Dendritic cell treated with granulocyte-macrophage colony-stimulating factor and Interleukin-4, amounts not matched to agents 40 ng/mL and 50 ng/mL, for 4 days (primary cell): ENCODE results near the gene XRCC4.

ENCODE experiments used
- H3K27ac Mint-ChIP-seq: one replicate; pipeline ENCODE4 v1.8.0; 2022; ENCODE audit warnings: mild to moderate bottlenecking, mixed read lengths
- H3K27me3 Mint-ChIP-seq: one replicate; pipeline ENCODE4 v1.8.0; 2022; ENCODE audit warnings: mild to moderate bottlenecking, mixed read lengths
- H3K36me3 Mint-ChIP-seq: one replicate; pipeline ENCODE4 v1.8.0; 2022; ENCODE audit warnings: low read depth, mixed read lengths
- H3K4me1 Mint-ChIP-seq: one replicate; pipeline ENCODE4 v1.8.0; 2022; ENCODE audit warnings: low read depth, mixed read lengths
- H3K4me3 Mint-ChIP-seq: one replicate; pipeline ENCODE4 v1.8.0; 2022; ENCODE audit warnings: mild to moderate bottlenecking, moderate library complexity, mixed read lengths
- H3K9me3 Mint-ChIP-seq: one replicate; pipeline ENCODE4 v1.8.0; 2022; ENCODE audit warnings: mixed read lengths
- intact Hi-C: fragments of 100-400 bp; cut with micrococcal nuclease; formaldehyde crosslinking; loops from one replicate; pipeline ENCODE4 v1.15.0; 2022

XRCC4 gene

DNA sequence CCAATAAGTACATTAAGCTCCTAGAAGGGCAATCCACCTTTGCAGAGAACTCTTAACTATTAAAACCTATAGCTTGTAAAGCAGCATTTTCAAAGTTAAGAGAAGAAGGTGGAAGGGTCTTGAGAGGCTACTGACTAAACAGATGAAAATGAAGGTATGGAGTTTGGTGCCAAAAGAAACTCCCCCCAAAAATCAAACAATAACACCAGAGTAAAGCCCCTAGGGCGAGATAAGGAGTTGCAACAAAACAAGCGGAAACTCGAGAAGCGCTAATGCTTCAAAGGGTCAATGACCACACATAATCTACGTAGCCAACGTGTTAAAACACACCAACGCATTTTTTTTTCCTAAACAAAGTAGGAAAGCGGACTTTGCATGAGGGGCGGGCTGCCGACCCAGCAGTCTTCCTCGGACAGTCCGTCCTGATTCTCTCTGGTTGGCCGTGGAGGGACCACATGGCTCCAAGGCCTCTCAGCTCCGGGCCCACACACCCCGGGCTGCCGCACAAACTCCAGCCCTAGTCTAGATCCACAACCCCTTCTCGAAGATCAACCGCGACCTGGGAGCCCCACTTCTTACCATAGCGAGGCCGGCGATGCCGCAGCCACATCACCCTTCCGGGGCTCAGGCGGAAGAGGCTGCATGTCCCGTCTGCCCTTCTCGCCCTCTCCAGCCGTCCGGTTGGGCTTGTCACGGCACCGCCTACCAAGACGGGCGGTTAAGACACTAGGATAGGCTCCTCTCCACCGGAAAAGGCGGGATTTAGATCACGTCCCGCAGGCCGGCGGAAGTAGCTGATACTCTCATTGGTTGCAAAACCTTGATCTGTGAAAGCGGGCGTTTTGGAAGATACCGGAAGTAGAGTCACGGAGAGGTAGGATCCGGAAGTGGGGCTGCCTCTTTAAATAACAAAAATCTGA is at the start of gene XRCC4, which contains the start of gene TMEM167A:
Gene XRCC4, plus strand, starts transcription at position 806 of the 920 bp plus-strand sequence. CDS start 27,373 bp downstream, outside the sequence.
Gene TMEM167A, minus strand, starts transcription at position 653 of the 920 bp plus-strand sequence. Its CDS starts 71 bp downstream, at position 582.
- peaks cover 33% of the 10 kb centered on the region for H3K36me3 Mint-ChIP-seq
- H3K27ac Mint-ChIP-seq = peak within 1 kb of the TSS; percentile 98
- no peaks in the 10 kb centered on the region for H3K9me3 Mint-ChIP-seq
- no peaks in the 10 kb centered on the region for H3K27me3 Mint-ChIP-seq
- peaks cover 50% of the 10 kb centered on the region for H3K4me1 Mint-ChIP-seq
- peak within 1 kb of the TSS; percentile 97 for H3K4me3 Mint-ChIP-seq
- intact Hi-C loops = loop anchor here (2.0 to 10.0 kb wide), 2 partner anchors 396 to 432 kb away; no protein-coding TSS in a partner anchor

DNA sequence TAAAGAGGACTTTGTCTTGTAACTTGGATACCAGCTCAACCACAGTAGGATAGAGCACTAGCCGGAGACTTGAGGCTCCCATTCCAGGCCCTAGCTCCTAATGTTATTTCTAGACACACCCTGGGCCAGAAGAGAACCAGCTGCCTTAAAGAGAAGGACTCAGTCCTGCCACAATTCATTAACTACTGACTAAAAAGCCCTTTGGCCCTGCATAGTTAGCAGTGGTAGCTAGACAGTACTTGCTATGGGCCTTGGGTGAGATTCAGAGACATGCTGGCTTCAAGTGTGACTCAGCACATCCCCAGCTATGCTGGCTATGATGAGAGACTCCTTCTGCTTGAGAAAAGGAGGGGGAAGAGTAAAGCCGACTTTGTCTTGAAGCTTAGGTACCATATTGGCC is 47.4 kb upstream of the XRCC4 start:
- intact Hi-C loops = no loop called here
- no peak overlapping the region for H3K27ac Mint-ChIP-seq
- peaks cover 12% of the 10 kb centered on the region for H3K4me1 Mint-ChIP-seq
- H3K27me3 Mint-ChIP-seq = no peaks in the 10 kb centered on the region
- H3K9me3 Mint-ChIP-seq = no peaks in the 10 kb centered on the region
- no peaks in the 10 kb centered on the region for H3K36me3 Mint-ChIP-seq
- no peak overlapping the region for H3K4me3 Mint-ChIP-seq

GRCh38 chr5:83031381-83031780 is 46.0 kb upstream of the XRCC4 start:
- Mint-ChIP-seq H3K36me3 (no peaks in the 10 kb centered on the region), H3K4me3 (no peak overlapping the region), H3K4me1 (peaks cover 12% of the 10 kb centered on the region), H3K9me3 (no peaks in the 10 kb centered on the region), H3K27me3 (no peaks in the 10 kb centered on the region), H3K27ac (no peak overlapping the region)
- intact Hi-C loops = no loop called here

DNA sequence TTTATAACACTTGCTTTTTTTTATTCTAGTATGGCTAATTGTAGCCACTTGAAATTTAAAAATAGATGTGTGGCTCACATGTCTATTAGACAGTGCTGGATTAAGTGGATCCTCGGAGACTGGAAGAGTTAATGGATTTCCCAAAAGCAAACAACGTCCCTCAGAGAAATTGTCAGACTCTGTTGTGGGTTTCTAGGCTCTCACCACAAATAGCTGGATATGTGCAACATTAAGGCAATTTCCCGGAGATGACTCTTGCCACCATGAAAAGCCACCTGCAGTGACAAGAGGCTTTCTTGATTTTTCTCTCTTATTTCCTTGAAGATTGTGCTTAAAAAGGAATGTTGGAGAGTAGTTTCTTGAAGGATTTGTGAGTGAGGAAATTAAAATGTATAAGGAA is 43.3 kb upstream of the XRCC4 start:
- no peaks in the 10 kb centered on the region for H3K9me3 Mint-ChIP-seq
- no peaks in the 10 kb centered on the region for H3K36me3 Mint-ChIP-seq
- no peak overlapping the region for H3K4me3 Mint-ChIP-seq
- intact Hi-C loops = no loop called here
- H3K27ac Mint-ChIP-seq = no peak overlapping the region
- no peaks in the 10 kb centered on the region for H3K27me3 Mint-ChIP-seq
- no peaks in the 10 kb centered on the region for H3K4me1 Mint-ChIP-seq

DNA sequence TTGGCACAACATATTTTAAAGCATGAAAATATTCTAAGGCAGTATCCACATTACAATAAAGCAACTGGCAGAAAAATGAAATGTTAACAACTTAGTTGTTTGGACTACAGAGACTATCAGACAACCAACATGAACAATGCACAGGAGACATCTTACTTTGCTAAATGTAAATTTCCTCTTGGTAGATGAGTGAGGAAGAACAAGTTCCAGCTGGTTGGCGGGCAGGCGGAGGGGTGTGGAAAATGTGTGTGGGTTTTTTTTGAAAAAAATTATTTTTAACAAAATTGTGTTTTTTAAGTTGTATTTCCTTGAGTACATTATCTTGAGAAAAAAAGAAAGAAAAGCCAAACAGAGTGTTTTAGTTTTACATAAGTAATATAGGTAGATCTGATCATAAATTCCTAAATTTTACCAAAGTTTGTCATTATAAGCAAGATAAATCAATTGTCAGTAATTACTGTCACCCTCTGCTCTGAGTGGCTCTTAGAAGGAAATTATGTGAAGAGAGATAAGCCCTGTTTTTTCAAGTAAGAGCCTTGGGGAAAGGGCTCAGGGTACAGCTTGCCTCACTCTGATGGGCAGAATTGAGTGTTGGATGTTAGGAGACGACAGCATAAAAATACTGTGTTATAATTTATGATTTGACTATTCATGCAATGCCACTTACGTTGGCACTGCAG is 42.7 kb upstream of the XRCC4 start:
- intact Hi-C loops = no loop called here
- Mint-ChIP-seq H3K4me3 (no peak overlapping the region), H3K4me1 (no peaks in the 10 kb centered on the region)

GRCh38 chr5:83035373-83036100 is 41.8 kb upstream of the XRCC4 start:
- no peaks in the 10 kb centered on the region for H3K36me3 Mint-ChIP-seq
- H3K4me1 Mint-ChIP-seq = no peaks in the 10 kb centered on the region
- H3K4me3 Mint-ChIP-seq = no peak overlapping the region
- no peak overlapping the region for H3K27ac Mint-ChIP-seq
- H3K27me3 Mint-ChIP-seq = no peaks in the 10 kb centered on the region
- intact Hi-C loops = no loop called here
- H3K9me3 Mint-ChIP-seq = no peaks in the 10 kb centered on the region

More for the DNA sequence above, 42.7 kb upstream of the XRCC4 start:
- Mint-ChIP-seq H3K9me3 (no peaks in the 10 kb centered on the region), H3K36me3 (no peaks in the 10 kb centered on the region), H3K27ac (no peak overlapping the region), H3K27me3 (no peaks in the 10 kb centered on the region)

DNA sequence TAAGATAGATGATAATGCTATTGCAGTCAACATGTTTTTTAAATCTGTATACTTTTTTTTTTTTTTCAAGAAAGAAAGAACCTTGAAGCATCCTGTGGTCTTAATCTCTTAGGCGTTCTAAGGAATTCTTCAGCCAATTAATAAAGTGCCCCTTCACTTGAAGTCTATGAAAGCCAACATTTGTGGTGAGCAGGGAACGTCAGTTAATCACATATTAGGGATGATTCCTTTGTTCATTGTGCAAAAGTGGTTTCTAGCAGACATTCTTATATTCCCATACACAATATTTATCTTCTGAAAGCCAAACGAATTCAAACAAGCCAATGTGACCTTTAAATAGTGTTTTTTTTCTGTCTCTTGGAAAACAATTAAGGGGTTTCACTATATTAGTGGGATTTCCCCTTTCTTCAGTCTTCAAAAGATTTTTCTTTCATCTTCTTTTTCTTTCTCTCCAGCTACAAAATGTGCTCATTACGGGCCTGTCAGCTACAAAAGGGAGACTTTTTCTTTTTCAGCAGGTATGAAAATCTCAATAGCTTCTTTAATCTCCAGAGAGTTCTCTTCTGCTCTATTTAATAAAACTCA is 40.3 kb upstream of the XRCC4 start:
- Mint-ChIP-seq H3K9me3 (no peaks in the 10 kb centered on the region), H3K36me3 (no peaks in the 10 kb centered on the region), H3K4me1 (no peaks in the 10 kb centered on the region), H3K27ac (no peak overlapping the region), H3K27me3 (no peaks in the 10 kb centered on the region), H3K4me3 (no peak overlapping the region)
- intact Hi-C loops = no loop called here

DNA sequence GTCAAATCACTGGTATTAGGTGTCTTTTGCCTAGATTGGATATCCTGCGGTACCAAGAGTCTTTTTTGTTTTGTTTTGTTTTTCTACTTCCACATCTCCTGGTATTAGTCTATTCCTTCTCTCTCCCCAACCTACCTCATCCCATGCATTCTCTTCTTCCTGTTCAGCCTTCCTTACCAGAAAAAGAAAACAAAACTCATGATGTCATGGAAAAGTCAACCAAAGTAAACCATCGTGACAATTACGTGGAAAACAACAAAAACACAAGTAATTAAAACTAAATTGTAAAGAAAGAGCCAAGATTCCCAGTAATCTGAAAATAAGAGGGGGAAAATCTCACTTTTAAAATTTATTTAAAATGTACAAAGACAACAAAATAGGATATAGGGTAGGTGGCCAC is 38.4 kb upstream of the XRCC4 start:
- H3K27me3 Mint-ChIP-seq = no peaks in the 10 kb centered on the region
- H3K4me1 Mint-ChIP-seq = no peaks in the 10 kb centered on the region
- H3K4me3 Mint-ChIP-seq = no peak overlapping the region
- H3K36me3 Mint-ChIP-seq = no peaks in the 10 kb centered on the region
- intact Hi-C loops = no loop called here
- no peaks in the 10 kb centered on the region for H3K9me3 Mint-ChIP-seq
- H3K27ac Mint-ChIP-seq = no peak overlapping the region

DNA sequence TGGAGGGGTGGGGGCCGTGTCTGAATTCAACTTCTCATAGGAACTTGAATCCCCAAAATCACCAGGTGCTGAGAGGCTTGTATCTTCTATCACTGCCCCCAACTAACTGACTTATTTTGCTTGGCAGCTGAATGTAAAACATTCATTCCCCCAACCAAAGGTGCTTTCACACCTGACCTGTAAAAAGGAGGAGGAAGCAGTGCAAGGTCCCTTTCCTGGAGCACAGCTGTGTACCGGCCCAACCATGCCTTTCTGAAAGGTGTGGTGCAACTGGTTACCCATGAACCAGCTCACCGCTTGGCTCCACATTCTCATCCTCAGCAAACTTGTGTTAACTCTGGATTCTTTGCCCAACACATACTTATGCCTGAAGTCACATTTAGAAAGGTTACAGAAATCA is 34.8 kb upstream of the XRCC4 start:
- H3K27ac Mint-ChIP-seq = no peak overlapping the region
- H3K4me3 Mint-ChIP-seq = no peak overlapping the region
- no peaks in the 10 kb centered on the region for H3K4me1 Mint-ChIP-seq
- H3K9me3 Mint-ChIP-seq = no peaks in the 10 kb centered on the region
- H3K27me3 Mint-ChIP-seq = no peaks in the 10 kb centered on the region
- no peaks in the 10 kb centered on the region for H3K36me3 Mint-ChIP-seq
- intact Hi-C loops = no loop called here

DNA sequence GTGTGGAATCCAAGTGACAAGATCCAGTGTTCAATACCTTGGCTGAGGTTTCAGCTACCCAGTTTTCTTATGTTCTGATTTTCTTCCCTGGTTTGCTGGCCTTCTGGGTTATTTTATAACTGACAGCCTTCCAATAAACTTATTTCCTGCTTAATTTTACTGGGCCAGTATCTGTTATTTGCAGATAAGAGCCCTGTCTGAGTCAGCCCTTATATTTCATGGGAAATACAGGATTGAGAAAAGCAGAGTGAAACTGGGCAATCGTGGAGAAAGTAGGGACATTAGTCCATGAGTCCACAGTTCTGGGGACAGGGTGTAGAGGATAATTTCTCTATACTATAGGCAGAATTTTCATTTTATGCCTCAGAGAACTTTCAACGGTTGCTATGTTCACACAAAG is 32.4 kb upstream of the XRCC4 start:
- no peaks in the 10 kb centered on the region for H3K27me3 Mint-ChIP-seq

GRCh38 chr5:83048277-83048676 is 29.1 kb upstream of the XRCC4 start:
- Mint-ChIP-seq H3K36me3 (peaks cover 31% of the 10 kb centered on the region), H3K4me1 (no peaks in the 10 kb centered on the region), H3K9me3 (no peaks in the 10 kb centered on the region), H3K27me3 (no peaks in the 10 kb centered on the region), H3K27ac (no peak overlapping the region), H3K4me3 (no peak overlapping the region)
- intact Hi-C loops = no loop called here

More for the DNA sequence above, 32.4 kb upstream of the XRCC4 start:
- Mint-ChIP-seq H3K4me3 (no peak overlapping the region), H3K27ac (no peak overlapping the region), H3K36me3 (peaks cover 4% of the 10 kb centered on the region), H3K9me3 (no peaks in the 10 kb centered on the region), H3K4me1 (no peaks in the 10 kb centered on the region)
- intact Hi-C loops = no loop called here

DNA sequence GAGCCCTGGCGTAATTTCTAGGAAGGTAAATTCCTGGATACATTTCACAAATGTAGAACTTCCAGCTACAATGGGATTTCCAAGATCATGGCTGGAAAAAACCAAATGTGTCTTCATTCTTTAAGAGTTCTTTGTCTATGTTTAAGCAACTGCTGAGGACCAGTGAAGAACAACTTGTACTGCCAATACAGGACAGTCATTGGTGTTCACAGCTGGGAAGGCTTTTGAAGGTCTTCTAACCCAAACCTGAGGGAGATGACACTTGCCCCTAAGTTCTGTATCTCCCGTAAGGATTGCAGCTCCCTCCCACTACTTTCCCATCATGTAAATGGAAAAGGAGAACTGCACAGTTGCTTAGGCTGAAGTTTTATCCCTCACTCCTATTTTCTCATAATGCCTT is 28.5 kb upstream of the XRCC4 start:
- Mint-ChIP-seq H3K36me3 (peaks cover 36% of the 10 kb centered on the region), H3K9me3 (no peaks in the 10 kb centered on the region), H3K27me3 (no peaks in the 10 kb centered on the region), H3K4me3 (no peak overlapping the region), H3K27ac (no peak overlapping the region), H3K4me1 (no peaks in the 10 kb centered on the region)
- intact Hi-C loops = no loop called here

GRCh38 chr5:83049370-83049885 is 27.9 kb upstream of the XRCC4 start:
- Mint-ChIP-seq H3K36me3 (peaks cover 42% of the 10 kb centered on the region), H3K9me3 (no peaks in the 10 kb centered on the region), H3K27me3 (no peaks in the 10 kb centered on the region), H3K4me1 (no peaks in the 10 kb centered on the region), H3K4me3 (no peak overlapping the region), H3K27ac (no peak overlapping the region)
- intact Hi-C loops = no loop called here
